Omental fat pad (tissue), 4 donors: ENCODE data around the gene ATRNL1. TPM values are rescaled to one million over a fixed set of nuclear protein-coding genes. Genes with fewer than 3 reads are reported as not detected.

ENCODE experiments used
- ATAC-seq: fragments of 150-250 bp; one replicate; pipeline ENCODE4 v1.9.1; 2016; ENCODE audit warnings: mild to moderate bottlenecking, moderate library complexity; ENCODE audit not compliant: low FRiP score
- DNase-seq: peaks from one replicate; pipeline ENCODE4 v3.0.0-alpha.2; 2019; ENCODE audit warnings: low spot score
- CTCF ChIP-seq, 3 donors: fragments of 450-650 bp; IDR thresholded peaks; one replicate each; pipeline ENCODE4 v1.5.1; 2016 to 2017; ENCODE audit warnings: antibody characterized with exemption in 3 of 3, mild to moderate bottlenecking in 3 of 3, moderate library complexity in 2 of 3
- total RNA-seq, 4 donors: library from RNA; depleted of rRNA; stranded (reverse); fragments of >200 nt; gene quantifications; one replicate each; pipeline ENCODE4 v1.1.0, GENCODE V29; 2016

ATRNL1 gene
- total RNA-seq, 4 donors from 2014 or later, result 2.5 to 19.0 (median 4.6) TPM

GRCh38 chr10:115849197-115849596, 756.0 kb downstream of the ATRNL1 start:
- DNase-seq (no peak), ATAC-seq (no peak)
- no peak for TF ChIP-seq CTCF (IDR thresholded peaks at IDR 0.05)

- ATAC-seq (no peak), DNase-seq (no peak)
- no peak for TF ChIP-seq CTCF (IDR thresholded peaks at IDR 0.05)
These were observed 757.5 kb downstream of the ATRNL1 start for GRCh38 chr10:115850666-115851065.

- TF ChIP-seq CTCF (IDR thresholded peaks at IDR 0.05), result no peak
These were observed 758.5 kb downstream of the ATRNL1 start for GRCh38 chr10:115851695-115852094.

GRCh38 chr10:115854740-115855435, 761.7 kb downstream of the ATRNL1 start:
- peak; percentile 56 for ATAC-seq
- DNase-seq, result no peak
- TF ChIP-seq CTCF (IDR thresholded peaks at IDR 0.05), result no peak

More at GRCh38 chr10:115851695-115852094, 758.5 kb downstream of the ATRNL1 start:
- DNase-seq, result no peak
- ATAC-seq, result no peak

- no peak for ATAC-seq
- no peak for DNase-seq
- TF ChIP-seq CTCF (IDR thresholded peaks at IDR 0.05), result no peak
These were observed 763.4 kb downstream of the ATRNL1 start for GRCh38 chr10:115856580-115856979.

GRCh38 chr10:115857856-115858255, 764.7 kb downstream of the ATRNL1 start:
- TF ChIP-seq CTCF (IDR thresholded peaks at IDR 0.05), result no peak
- ATAC-seq, result no peak
- DNase-seq, result no peak
